ENCODE measurements around the gene LUC7L. TPM values are rescaled to one million over a fixed set of nuclear protein-coding genes. Genes with fewer than 3 reads are reported as not detected.

The LUC7L gene
- total and polyA plus RNA-seq, 2 of the 8 experiments (the other 6 are each of a cell fraction or from before 2014, with no cell fraction given), result 49.7 to 129 TPM

DNA sequence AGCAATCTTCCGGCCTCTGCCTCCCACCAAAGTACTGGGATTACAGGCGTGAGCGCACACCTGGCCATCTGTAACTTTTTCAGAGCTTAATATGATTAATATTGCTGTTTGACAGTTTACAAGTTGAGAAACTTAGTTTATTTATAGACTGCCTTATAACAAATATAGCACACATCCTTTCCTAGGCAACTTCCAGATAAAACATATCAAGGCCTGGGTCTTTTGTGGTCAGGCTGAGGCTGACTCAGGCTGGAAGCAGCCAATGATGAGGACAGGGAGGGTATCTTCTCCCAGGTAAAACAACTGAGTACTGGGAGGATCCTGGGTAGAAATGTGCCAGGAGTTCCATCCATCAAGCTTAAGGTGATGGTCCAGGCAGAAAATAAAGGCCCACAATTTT is 16.2 kb downstream of the LUC7L start:
- Histone ChIP-seq H3K23ac (ENCODE audit: insufficient read length) (no peak overlapping the region), H3K14ac (ENCODE audit: insufficient read length) (no peak overlapping the region), H3K4ac (replicated peaks; ENCODE audit: insufficient read length, low read depth, low read length) (no peak overlapping the region), H3K9ac (replicated peaks in 1 of 4; ENCODE audit: extremely low read depth in 1 of 4, low read depth in 3 of 4, low read length in 3 of 4) (no peak overlapping the region), H4K20me1 (replicated peaks in 1 of 2; ENCODE audit: control insufficient read depth in 1 of 2, insufficient read depth in 2 of 2, low read length in 2 of 2) (peaks cover 6 to 25% of the 10 kb centered on the region in 2 experiments), H3K27me3 (replicated peaks in 1 of 4; ENCODE audit: control insufficient read depth in 3 of 4, extremely low read depth in 1 of 4, insufficient read depth in 3 of 4, low read length in 3 of 4) (no peaks in the 10 kb centered on the region), H2AFZ (ENCODE audit: low read length) (no peak overlapping the region), H2BK15ac (ENCODE audit: low read length) (no peak overlapping the region), H2BK5ac (ENCODE audit: low read depth, low read length) (no peak overlapping the region), H3K36me3 (ENCODE audit: control insufficient read depth in 2 of 4, insufficient read depth in 4 of 4, low read length in 3 of 4) (peaks cover 19 to 49% (median 31%) of the 10 kb centered on the region in 4 experiments), H3K27ac (ENCODE audit: low read depth, low read length) (no peak overlapping the region), H3K4me2 (ENCODE audit: insufficient read depth in 1 of 2, low read depth in 2 of 2, low read length in 2 of 2) (no peak overlapping the region), H3K18ac (ENCODE audit: extremely low read depth, low read length) (no peak overlapping the region), H4K5ac (ENCODE audit: insufficient read length, low read depth, low read length) (no peak overlapping the region), H2BK120ac (replicated peaks; ENCODE audit: low read depth, low read length) (no peak overlapping the region), H2BK20ac (ENCODE audit: low read length) (no peak overlapping the region), H3K56ac (replicated peaks; ENCODE audit: insufficient read length, low read depth, low read length) (no peak overlapping the region), H4K8ac (ENCODE audit: extremely low read depth, insufficient read depth, low read length) (no peak overlapping the region), H3K79me2 (ENCODE audit: control insufficient read depth in 1 of 2, insufficient read depth in 2 of 2, low read length in 2 of 2) (peaks cover 0 to 62% of the 10 kb centered on the region in 2 experiments), H3K23me2 (ENCODE audit: low read depth, low read length) (no peaks in the 10 kb centered on the region), H3K79me1 (ENCODE audit: low read depth, low read length) (peaks cover 3% of the 10 kb centered on the region), H2AK5ac (ENCODE audit: low read depth, low read length) (no peak overlapping the region), H3K4me1 (replicated peaks in 1 of 4; ENCODE audit: control insufficient read depth in 3 of 4, insufficient read depth in 4 of 4, low read length in 3 of 4) (no peaks in the 10 kb centered on the region), H2BK12ac (ENCODE audit: low read depth, low read length) (no peak overlapping the region), H4K91ac (replicated peaks; ENCODE audit: insufficient read length, low read length) (no peak overlapping the region), H3K9me3 (ENCODE audit: insufficient read depth in 2 of 2, low read depth in 1 of 2, low read length in 1 of 2) (no peaks in the 10 kb centered on the region), H3K4me3 (ENCODE audit: extremely low read depth in 1 of 4, insufficient read depth in 2 of 4, low read depth in 3 of 4, low read length in 4 of 4) (no peak overlapping the region)
- CTCF ChIA-PET (ENCODE audit: partially characterized antibody), result interaction anchor here (0.7 to 1.6 kb wide), 3 partner anchors 9 to 106 kb away, joined by 3 to 5 read pairs (median 4); no protein-coding TSS in a partner anchor
- FAIRE-seq, result no peak
- 95% methylated on average over 3 of the region's 3 CpGs; no CpG with 5 or more reads in 1 of the 2 experiments for WGBS, 2 experiments (ENCODE audit: extremely low coverage in 1 of 2, insufficient coverage in 1 of 2, insufficient read length in 1 of 2, insufficient replicate concordance in 2 of 2, low coverage in 1 of 2, low lambda C conversion rate in 2 of 2, missing lambda C conversion rate in 1 of 2)
- POLR2A ChIA-PET (ENCODE audit: partially characterized antibody), result interaction anchor here (0.9 to 34.3 kb wide), 4 partner anchors 12 to 160 kb away, joined by 3 to 348 read pairs (median 4); partner anchors contain the start of genes LUC7L, POLR3K and SNRNP25
- DNase-seq (ENCODE audit: low read depth in 1 of 2, low spot score in 2 of 2), result no peak
